ENCODE results near the gene NOS3.

DNA sequence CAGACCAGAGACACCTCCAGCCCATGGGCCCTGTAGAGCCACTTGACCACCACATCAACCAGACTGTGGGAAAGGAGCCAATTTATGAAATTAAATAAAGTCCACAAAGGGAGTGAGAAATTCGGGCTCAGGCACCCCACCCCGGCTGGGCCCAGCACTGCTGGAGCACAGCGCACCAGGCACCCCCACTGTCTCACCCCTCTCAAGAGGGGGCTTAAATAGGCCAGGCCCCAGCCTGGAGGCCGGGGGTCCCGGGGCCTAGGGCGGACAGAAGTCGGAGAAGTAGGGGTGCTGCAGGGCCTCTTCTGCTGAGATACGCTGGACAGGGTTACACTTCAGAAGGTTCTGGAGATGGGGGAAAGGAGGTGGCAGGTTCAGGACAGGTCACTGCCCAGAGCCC lies 62.9 kb downstream of the NOS3 start:
- TF ChIP-seq, protein P1, sequence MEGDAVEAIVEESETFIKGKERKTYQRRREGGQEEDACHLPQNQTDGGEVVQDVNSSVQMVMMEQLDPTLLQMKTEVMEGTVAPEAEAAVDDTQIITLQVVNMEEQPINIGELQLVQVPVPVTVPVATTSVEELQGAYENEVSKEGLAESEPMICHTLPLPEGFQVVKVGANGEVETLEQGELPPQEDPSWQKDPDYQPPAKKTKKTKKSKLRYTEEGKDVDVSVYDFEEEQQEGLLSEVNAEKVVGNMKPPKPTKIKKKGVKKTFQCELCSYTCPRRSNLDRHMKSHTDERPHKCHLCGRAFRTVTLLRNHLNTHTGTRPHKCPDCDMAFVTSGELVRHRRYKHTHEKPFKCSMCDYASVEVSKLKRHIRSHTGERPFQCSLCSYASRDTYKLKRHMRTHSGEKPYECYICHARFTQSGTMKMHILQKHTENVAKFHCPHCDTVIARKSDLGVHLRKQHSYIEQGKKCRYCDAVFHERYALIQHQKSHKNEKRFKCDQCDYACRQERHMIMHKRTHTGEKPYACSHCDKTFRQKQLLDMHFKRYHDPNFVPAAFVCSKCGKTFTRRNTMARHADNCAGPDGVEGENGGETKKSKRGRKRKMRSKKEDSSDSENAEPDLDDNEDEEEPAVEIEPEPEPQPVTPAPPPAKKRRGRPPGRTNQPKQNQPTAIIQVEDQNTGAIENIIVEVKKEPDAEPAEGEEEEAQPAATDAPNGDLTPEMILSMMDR (conservative IDR thresholded peaks at IDR 0.05; ENCODE audit: low read depth, low read length): no peak
- no peak for TF ChIP-seq EZH2phosphoT487 (IDR thresholded peaks at IDR 0.05; ENCODE audit: borderline replicate concordance, low read length)
